ENCODE results near the gene FOXI3. TPM values are rescaled to one million over a fixed set of nuclear protein-coding genes. Genes with fewer than 3 reads are reported as not detected.

Gene FOXI3
- total RNA-seq, 1 donor from 2014 or later = not detected

GRCh38 chr2:88469202-88470114, 17.0 kb upstream of the FOXI3 start:
- H3K9me3 Mint-ChIP-seq (ENCODE audit: low read depth) = peaks cover 4% of the 10 kb centered on the region
- H3K27me3 Mint-ChIP-seq (ENCODE audit: low read depth) = peaks cover 33% of the 10 kb centered on the region
- H3K4me1 Mint-ChIP-seq (ENCODE audit: low read depth) = no peaks in the 10 kb centered on the region
- DNase-seq (ENCODE audit: low spot score) = no peak
- no peak overlapping the region for H3K4me3 Mint-ChIP-seq (ENCODE audit: unreplicated experiment)
- no peak overlapping the region for H3K27ac Mint-ChIP-seq (ENCODE audit: unreplicated experiment)
- H3K36me3 Mint-ChIP-seq (ENCODE audit: low read depth) = no peaks in the 10 kb centered on the region
- no peak for TF ChIP-seq CTCF (IDR thresholded peaks at IDR 0.05)

- H3K36me3 Mint-ChIP-seq (ENCODE audit: low read depth) = no peaks in the 10 kb centered on the region
- H3K9me3 Mint-ChIP-seq (ENCODE audit: low read depth) = no peaks in the 10 kb centered on the region
- TF ChIP-seq CTCF (IDR thresholded peaks at IDR 0.05) = no peak
- H3K4me1 Mint-ChIP-seq (ENCODE audit: low read depth) = no peaks in the 10 kb centered on the region
- H3K4me3 Mint-ChIP-seq (ENCODE audit: unreplicated experiment) = no peak overlapping the region
- no peak overlapping the region for H3K27ac Mint-ChIP-seq (ENCODE audit: unreplicated experiment)
- H3K27me3 Mint-ChIP-seq (ENCODE audit: low read depth) = peaks cover 23% of the 10 kb centered on the region
- DNase-seq (ENCODE audit: low spot score) = peak; percentile 26
Measured at GRCh38 chr2:88464153-88464552, 11.7 kb upstream of the FOXI3 start.

- H3K4me3 Mint-ChIP-seq (ENCODE audit: unreplicated experiment) = no peak overlapping the region
- no peaks in the 10 kb centered on the region for H3K4me1 Mint-ChIP-seq (ENCODE audit: low read depth)
- DNase-seq (ENCODE audit: low spot score) = no peak
- no peak for TF ChIP-seq CTCF (IDR thresholded peaks at IDR 0.05)
- H3K9me3 Mint-ChIP-seq (ENCODE audit: low read depth) = no peaks in the 10 kb centered on the region
- H3K27me3 Mint-ChIP-seq (ENCODE audit: low read depth) = peaks cover 45% of the 10 kb centered on the region
- H3K36me3 Mint-ChIP-seq (ENCODE audit: low read depth) = no peaks in the 10 kb centered on the region
- no peak overlapping the region for H3K27ac Mint-ChIP-seq (ENCODE audit: unreplicated experiment)
Measured at GRCh38 chr2:88458633-88459032, 6.1 kb upstream of the FOXI3 start.

GRCh38 chr2:88452980-88453582, 588 bp upstream of the FOXI3 start:
- no peak overlapping the region for H3K27ac Mint-ChIP-seq (ENCODE audit: unreplicated experiment)
- H3K9me3 Mint-ChIP-seq (ENCODE audit: low read depth) = no peaks in the 10 kb centered on the region
- peak overlapping the region; percentile 40 for H3K4me3 Mint-ChIP-seq (ENCODE audit: unreplicated experiment)
- peak; percentile 3 for DNase-seq (ENCODE audit: low spot score)
- no peak for TF ChIP-seq CTCF (IDR thresholded peaks at IDR 0.05)
- H3K27me3 Mint-ChIP-seq (ENCODE audit: low read depth) = peaks cover 67% of the 10 kb centered on the region
- H3K4me1 Mint-ChIP-seq (ENCODE audit: low read depth) = peaks cover 9% of the 10 kb centered on the region
- no peaks in the 10 kb centered on the region for H3K36me3 Mint-ChIP-seq (ENCODE audit: low read depth)

GRCh38 chr2:88451811-88452564, 505 bp downstream of the FOXI3 start:
- Mint-ChIP-seq H3K4me3 (ENCODE audit: unreplicated experiment) (peak overlapping the region; percentile 6), H3K9me3 (ENCODE audit: low read depth) (no peaks in the 10 kb centered on the region), H3K4me1 (ENCODE audit: low read depth) (peaks cover 9% of the 10 kb centered on the region), H3K27ac (ENCODE audit: unreplicated experiment) (no peak overlapping the region), H3K36me3 (ENCODE audit: low read depth) (no peaks in the 10 kb centered on the region), H3K27me3 (ENCODE audit: low read depth) (peaks cover 70% of the 10 kb centered on the region)
- peak; percentile 85 for DNase-seq (ENCODE audit: low spot score)
- TF ChIP-seq CTCF (IDR thresholded peaks at IDR 0.05) = no peak
